Inflammatory macrophage treated with lipopolysaccharide for 1 hour (primary cell): ENCODE data around the gene CLDN16.

Experiments
- DNase-seq, 2 donors: peaks; one replicate each; pipeline ENCODE4 v3.0.0-alpha.2; 2020 to 2022

Gene CLDN16

GRCh38 chr3:190387578-190388213 is at the start of gene CLDN16:
CLDN16 (plus strand) TSS chr3:190388163; CDS start chr3:190388330, 167 bp downstream.
- DNase-seq = no peak

- DNase-seq = no peak
These were observed 49.2 kb upstream of the CLDN16 start for GRCh38 chr3:190338717-190339116.

GRCh38 chr3:190339130-190339529 is 48.8 kb upstream of the CLDN16 start:
- DNase-seq = peak in 1 of 2 donors; percentile 7

- no peak for DNase-seq
These were observed 47.9 kb upstream of the CLDN16 start for GRCh38 chr3:190340071-190340470.

- peak; percentile 40 to 81 for DNase-seq
These were observed 42.7 kb upstream of the CLDN16 start for GRCh38 chr3:190345027-190345821.

GRCh38 chr3:190345878-190346277 is 42.1 kb upstream of the CLDN16 start:
- no peak for DNase-seq

- no peak for DNase-seq
These were observed 41.4 kb upstream of the CLDN16 start for GRCh38 chr3:190346541-190346940.

GRCh38 chr3:190352861-190353457 is 35.0 kb upstream of the CLDN16 start:
- no peak for DNase-seq

GRCh38 chr3:190356246-190356645 is 31.7 kb upstream of the CLDN16 start:
- DNase-seq = no peak

- no peak for DNase-seq
These were observed 30.5 kb upstream of the CLDN16 start for GRCh38 chr3:190357468-190357867.

- DNase-seq = no peak
These were observed 28.1 kb upstream of the CLDN16 start for GRCh38 chr3:190359813-190360212.

- DNase-seq = no peak
These were observed 27.7 kb upstream of the CLDN16 start for GRCh38 chr3:190360228-190360627.

- DNase-seq = no peak
These were observed 26.2 kb upstream of the CLDN16 start for GRCh38 chr3:190361791-190362190.

GRCh38 chr3:190362258-190362657 is 25.7 kb upstream of the CLDN16 start:
- DNase-seq = no peak

GRCh38 chr3:190366133-190366532 is 21.8 kb upstream of the CLDN16 start:
- DNase-seq = no peak

GRCh38 chr3:190368881-190369280 is 19.1 kb upstream of the CLDN16 start:
- no peak for DNase-seq

- DNase-seq = no peak
These were observed 18.2 kb upstream of the CLDN16 start for GRCh38 chr3:190369668-190370295.

- DNase-seq = no peak
These were observed 17.6 kb upstream of the CLDN16 start for GRCh38 chr3:190370369-190370768.

GRCh38 chr3:190371152-190371551 is 16.8 kb upstream of the CLDN16 start:
- DNase-seq = no peak

GRCh38 chr3:190375246-190375645 is 12.7 kb upstream of the CLDN16 start:
- peak; percentile 10 to 54 for DNase-seq

- DNase-seq = no peak
These were observed 12.3 kb upstream of the CLDN16 start for GRCh38 chr3:190375671-190376070.

- DNase-seq = no peak
These were observed 9.6 kb upstream of the CLDN16 start for GRCh38 chr3:190378240-190378891.

- DNase-seq = no peak
These were observed 7.8 kb upstream of the CLDN16 start for GRCh38 chr3:190380184-190380583.
